GM12891 (cell line): ENCODE results near the gene CHERP.
A peak's percentile ranks its signal among the peaks of the same experiment; 100 is the strongest.
"Not testable (repeated sequence)": the region's sequence is repeated elsewhere in the genome, so short reads cannot be mapped to it uniquely, and the experiment has no call there.

Source experiments
- DNase-seq: peaks from one replicate; pipeline ENCODE4 v3.0.0; 2011; ENCODE audit warnings: low spot score; ENCODE audit not compliant: insufficient read length
- FAIRE-seq: peaks from 2 replicates; lab custom pipeline; 2011; peaks lifted over from hg19 to GRCh38; lab: Jason Lieb, UNC
- PAX5 ChIP-seq: IDR thresholded peaks from 2 replicates; pipeline ENCODE4 v1.6.1; 2011; ENCODE audit warnings: low read length, moderate library complexity, mild to moderate bottlenecking; ENCODE audit not compliant: insufficient read depth, severe bottlenecking
- POLR2A ChIP-seq: IDR thresholded peaks from 2 replicates; pipeline ENCODE4 v1.6.1; 2011; ENCODE audit warnings: low read depth, low read length, control low read depth
- POLR2AphosphoS5 ChIP-seq: IDR thresholded peaks from 2 replicates; pipeline ENCODE4 v1.6.1; 2011; ENCODE audit warnings: low read depth, low read length, control low read depth
- POU2F2 ChIP-seq: IDR thresholded peaks from 2 replicates; pipeline ENCODE4 v1.6.1; 2011; ENCODE audit warnings: low read depth, mild to moderate bottlenecking, control low read depth, low read length, moderate library complexity
- SPI1 ChIP-seq: IDR thresholded peaks from 2 replicates; pipeline ENCODE4 v1.6.1; 2011; ENCODE audit warnings: low read depth, low read length, control low read depth
- TAF1 ChIP-seq: IDR thresholded peaks from 2 replicates; pipeline ENCODE4 v1.6.1; 2011; ENCODE audit warnings: low read depth, low read length, control low read depth

Gene CHERP

DNA sequence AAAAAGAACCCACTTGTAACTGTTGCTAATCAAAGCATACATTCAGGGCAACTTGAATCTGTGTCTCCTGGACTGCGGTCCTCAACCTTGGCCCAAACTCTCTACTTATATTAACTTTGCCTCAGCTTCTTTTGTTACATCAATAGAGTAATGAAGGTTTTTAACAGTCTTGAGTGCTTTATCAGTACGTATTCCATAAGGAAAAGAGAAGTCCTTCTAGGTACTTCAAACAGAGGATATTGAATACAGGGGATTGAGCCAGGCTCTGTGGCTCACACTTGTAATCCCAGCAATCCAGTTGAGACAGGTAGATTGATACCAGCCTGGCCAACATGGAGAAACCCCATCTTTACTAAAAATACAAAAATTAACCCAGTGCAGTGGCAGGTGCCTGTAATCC is 69.2 kb downstream of the CHERP start:
- TF ChIP-seq TAF1: no peak
- TF ChIP-seq POLR2A: no peak
- TF ChIP-seq SPI1: no peak
- TF ChIP-seq POU2F2: no peak
- no peak for TF ChIP-seq PAX5
- TF ChIP-seq POLR2AphosphoS5: no peak
- FAIRE-seq (no peak), DNase-seq (no peak)

DNA sequence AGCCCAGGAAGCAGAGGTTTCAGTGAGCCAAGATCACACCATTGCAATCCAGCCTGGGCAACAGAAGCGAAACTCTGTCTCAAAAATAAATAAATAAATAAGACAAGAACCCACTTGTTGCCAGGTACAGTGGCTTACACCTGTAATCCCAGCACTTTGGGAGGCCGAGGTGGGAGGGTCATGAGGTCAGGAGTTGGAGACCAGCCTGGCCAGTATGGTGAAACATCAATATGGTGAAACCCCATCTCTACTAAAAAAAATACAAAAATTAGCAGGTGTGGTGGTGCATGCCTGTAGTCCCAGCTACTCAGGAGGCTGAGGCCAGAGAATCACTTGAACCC is 69.7 kb downstream of the CHERP start:
- DNase-seq, FAIRE-seq: not testable (repeated sequence)

DNA sequence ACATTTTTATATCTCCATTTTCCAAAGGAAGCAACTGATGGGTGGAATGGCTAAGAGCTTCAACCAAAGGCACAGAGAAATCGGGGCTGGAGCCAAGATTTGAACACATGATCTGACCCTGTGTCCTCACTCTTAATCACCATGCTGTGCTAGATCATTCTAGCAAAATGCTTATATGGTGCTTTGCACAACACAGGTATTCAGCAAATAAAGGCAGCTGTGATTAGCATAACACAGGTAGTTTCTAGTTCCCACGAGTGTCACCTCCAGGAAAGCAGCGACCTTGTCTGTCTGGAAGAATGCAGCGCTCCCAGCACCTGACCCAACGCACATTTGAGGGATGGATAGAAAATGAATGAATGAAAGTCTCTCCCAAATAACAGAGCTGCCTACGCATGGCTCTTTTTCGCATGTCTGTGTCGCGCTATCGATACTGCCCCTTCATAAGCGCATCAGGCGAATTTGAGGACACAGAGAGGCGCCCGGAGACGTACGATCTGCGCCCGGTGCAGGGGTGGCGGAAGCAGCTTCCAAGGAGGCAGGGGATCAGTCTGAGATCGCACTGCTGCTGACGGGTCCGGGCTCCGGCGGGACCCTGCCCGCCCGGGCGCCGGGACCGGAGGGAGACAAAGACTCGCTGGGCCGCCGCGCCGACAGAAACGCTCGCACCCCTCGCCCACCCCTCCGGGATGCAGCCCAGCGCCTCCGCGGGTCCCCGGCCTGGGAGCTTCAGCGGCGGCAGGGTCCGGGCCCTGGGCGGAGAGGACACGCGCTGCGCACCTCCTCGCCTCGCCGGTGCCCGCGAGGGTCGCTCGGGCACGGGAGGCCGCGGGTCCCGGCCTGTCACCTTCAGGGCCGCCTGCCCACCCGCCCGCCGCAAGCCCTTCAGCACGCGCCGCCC is 71.1 kb downstream of the CHERP start:
- no peak for TF ChIP-seq PAX5
- TF ChIP-seq POU2F2: no peak
- TF ChIP-seq SPI1: no peak
- no peak for TF ChIP-seq TAF1
- no peak for TF ChIP-seq POLR2A
- no peak for TF ChIP-seq POLR2AphosphoS5
- no peak for DNase-seq
- peak; percentile 45 for FAIRE-seq

DNA sequence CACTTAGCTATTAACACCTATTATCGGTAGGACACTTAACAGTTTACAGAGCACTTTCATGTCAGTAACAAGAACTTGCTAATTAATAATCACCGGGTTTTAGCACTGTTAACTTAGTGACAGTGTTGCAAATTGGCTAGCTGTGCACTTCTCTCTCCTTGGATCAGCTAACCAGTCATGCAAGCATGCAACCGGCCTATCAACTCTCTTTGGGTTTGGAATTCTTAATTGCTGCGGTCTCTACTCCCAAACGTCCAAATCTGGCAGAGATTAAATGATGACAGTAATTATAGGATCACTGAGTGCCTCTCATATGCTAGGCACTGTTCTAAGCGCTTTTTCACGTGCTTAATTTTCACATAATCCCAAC is 71.7 kb downstream of the CHERP start:
- TF ChIP-seq PAX5 (no peak), TAF1 (no peak), POU2F2 (no peak)
- DNase-seq: no peak
- no peak for FAIRE-seq
